HepG2 (cell line): Measurements from ENCODE around the gene CD19. TPM values are rescaled to one million over a fixed set of nuclear protein-coding genes. Genes with fewer than 3 reads are reported as not detected.
"Not testable (repeated sequence)": the region's sequence is repeated elsewhere in the genome, so short reads cannot be mapped to it uniquely, and the experiment has no call there.

Experiments used
- ATAC-seq: fragments of 200-7000 bp; cut with Tn5 transposase; 3 replicates; pipeline ENCODE4 v1.9.1; 2020; ENCODE audit warnings: mild to moderate bottlenecking, moderate library complexity
- BruUV-seq: library from RNA; stranded (reverse); fragments of 400-500 nt; replicated peaks from 2 replicates; lab custom pipeline; 2021; lab: Mats Ljungman, UMichigan
- CTCF ChIA-PET: fragments of 300-600 bp; formaldehyde crosslinking; extraction: SDS; loops from one replicate; lab custom pipeline; 2021; ENCODE audit warnings: low total read pairs, inconsistent platforms, low intra/inter-chr PET ratio; lab: Yijun Ruan, JAX
- POLR2A ChIA-PET: fragments of 350-600 bp; sonication (Branson Sonifier 250); formaldehyde crosslinking; loops from one replicate; lab custom pipeline; 2020; ENCODE audit warnings: antibody characterized with exemption, inconsistent platforms; lab: Yijun Ruan, JAX
- DNase-seq: peaks from one replicate; pipeline ENCODE4 v3.0.0-alpha.2; 2015; ENCODE audit warnings: low spot score
- FAIRE-seq: peaks from 3 replicates; lab custom pipeline; 2011; peaks lifted over from hg19 to GRCh38; lab: Jason Lieb, UNC
- H2AFZ ChIP-seq: one replicate; pipeline ENCODE4 v1.6.1; 2011; ENCODE audit warnings: low read length, inconsistent platforms
- H3K27ac ChIP-seq: fragments of 300-600 bp; 3 replicates; pipeline ENCODE4 v1.8.0; 2011; ENCODE audit warnings: mixed run types, mild to moderate bottlenecking, mixed read lengths, low read length, inconsistent platforms; ENCODE audit not compliant: insufficient read depth; ENCODE audit errors: extremely low read length
- H3K27me3 ChIP-seq, 2 experiments: fragments of 200-600 bp in 1 of 2; 2 replicates in 1 of 2; 3 replicates in 1 of 2; pipeline versions ENCODE4 v1.6.0 to v1.8.0; 2011; ENCODE audit warnings: low read length in 2 of 2, mild to moderate bottlenecking in 2 of 2, moderate library complexity in 2 of 2, inconsistent platforms in 1 of 2; ENCODE audit not compliant: insufficient read depth in 2 of 2, control insufficient read depth in 1 of 2
- H3K36me3 ChIP-seq, 2 experiments: fragments of 200-600 bp in 1 of 2; replicated peaks in 1 of 2; 2 replicates in 1 of 2; 3 replicates in 1 of 2; pipeline versions ENCODE4 v1.5.1 to v1.8.0; 2011; ENCODE audit warnings: low read length in 2 of 2, inconsistent platforms in 1 of 2; ENCODE audit not compliant: insufficient read depth in 2 of 2, control insufficient read depth in 1 of 2
- H3K4me1 ChIP-seq: 2 replicates; pipeline ENCODE4 v1.5.1; 2012; ENCODE audit warnings: low read length, inconsistent platforms; ENCODE audit not compliant: insufficient read depth
- H3K4me2 ChIP-seq: 2 replicates; pipeline ENCODE4 v1.6.0; 2011; ENCODE audit warnings: low read depth, low read length, inconsistent platforms
- H3K4me3 ChIP-seq, 3 experiments: fragments of 200-600 bp in 1 of 3; sonication (generic), shearing (Covaris generic) in 1 of 3; replicated peaks in 1 of 3; 2 replicates each; pipeline ENCODE4 v1.5.1; 2011 to 2016; ENCODE audit warnings: low read length in 3 of 3, inconsistent platforms in 2 of 3, low read depth in 2 of 3, mild to moderate bottlenecking in 2 of 3, control low read depth in 1 of 3, mixed read lengths in 1 of 3; ENCODE audit not compliant: insufficient read depth in 1 of 3
- H3K79me2 ChIP-seq: one replicate; pipeline ENCODE4 v1.6.1; 2011; ENCODE audit warnings: low read length, inconsistent platforms; ENCODE audit not compliant: insufficient read depth
- H3K9ac ChIP-seq: 2 replicates; pipeline ENCODE4 v1.6.0; 2011; ENCODE audit warnings: mild to moderate bottlenecking, low read depth, low read length, inconsistent platforms; ENCODE audit not compliant: insufficient read depth
- H3K9me3 ChIP-seq: 2 replicates; pipeline ENCODE4 v1.5.1; 2012; ENCODE audit warnings: mild to moderate bottlenecking, low read length
- H4K20me1 ChIP-seq: 2 replicates; pipeline ENCODE4 v1.6.0; 2011; ENCODE audit warnings: inconsistent platforms, mild to moderate bottlenecking, low read length, moderate library complexity; ENCODE audit not compliant: insufficient read depth
- ATAD3A ChIP-seq: sonication (generic); formaldehyde crosslinking; IDR thresholded peaks from 2 replicates; pipeline ENCODE4 v1.4.0; 2020; ENCODE audit warnings: missing genetic modification reagents
- ZBTB1 ChIP-seq: sonication (generic); formaldehyde crosslinking; IDR thresholded peaks from 2 replicates; pipeline ENCODE4 v1.4.0; 2020; ENCODE audit warnings: missing genetic modification reagents, borderline replicate concordance
- ZNF619 ChIP-seq: sonication (generic); formaldehyde crosslinking; IDR thresholded peaks from 2 replicates; pipeline ENCODE4 v1.4.0; 2020; ENCODE audit warnings: mild to moderate bottlenecking, missing genetic modification reagents
- WGBS: methylation state at CpG from one replicate; pipeline ENCODE4 v1.1.6; 2017; ENCODE audit warnings: low lambda C conversion rate; 5-methylcytosine and 5-hydroxymethylcytosine counted together
- in situ Hi-C: cut with HindIII; loops from 2 replicates; pipeline ENCODE4 v1.10.0; 2017; ENCODE audit warnings: low pct_unique_long_range_greater_than_20kb; ENCODE audit not compliant: extremely low pct_ligation_motif_present
- intact Hi-C: fragments of 100-400 bp; cut with micrococcal nuclease; formaldehyde crosslinking; loops from one replicate; pipeline ENCODE4 v1.10.0; 2022; ENCODE audit not compliant: unreplicated experiment
- polyA plus RNA-seq, 8 experiments: library from polyadenylated mRNA; depleted of rRNA in 3 of 8; stranded (reverse) in 7 of 8; unstranded in 1 of 8; fragments of >200 nt; fragmentation: Illumina TruSeq in 4 of 8; extraction: Trizol in 4 of 8; gene quantifications; 2 replicates each; pipeline versions ENCODE4 v1.2.1 to v1.2.3, GENCODE V29; 2011 to 2016; ENCODE audit warnings: low read depth in 4 of 8, missing spikeins in 1 of 8, mixed read lengths in 1 of 8; ENCODE audit not compliant: insufficient read depth in 1 of 8
- total RNA-seq, 5 experiments: library from RNA; depleted of rRNA; stranded (reverse); fragments of >200 nt; fragmentation: Illumina TruSeq; extraction: Trizol; gene quantifications; 2 replicates each; pipeline ENCODE4 v1.2.3, GENCODE V29; 2016; ENCODE audit warnings: low read depth in 1 of 5

CD19 gene
- total and polyA plus RNA-seq, 2 of the 13 experiments (the other 11 are each of a cell fraction or from before 2014, with no cell fraction given) = 0.55 to 1.1 TPM

DNA sequence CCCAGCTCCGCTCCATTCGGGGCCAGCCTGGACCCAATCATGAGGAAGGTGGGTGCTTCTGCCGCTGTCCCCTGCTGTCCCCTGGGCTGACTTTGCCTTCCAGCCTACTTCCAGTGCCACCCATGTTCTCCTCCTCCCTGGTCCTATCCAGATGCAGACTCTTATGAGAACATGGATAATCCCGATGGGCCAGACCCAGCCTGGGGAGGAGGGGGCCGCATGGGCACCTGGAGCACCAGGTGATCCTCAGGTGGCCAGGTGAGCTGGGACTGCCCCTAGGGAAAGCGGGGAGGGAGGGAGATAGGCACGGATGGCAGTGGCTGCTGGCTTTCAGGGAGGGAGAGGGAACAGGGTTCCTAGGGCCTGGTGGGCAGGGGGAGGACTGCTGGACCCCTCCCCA, 7.0 kb downstream of the CD19 start:
- no peak overlapping the region for H2AFZ ChIP-seq
- peaks cover 46% of the 10 kb centered on the region for H3K4me1 ChIP-seq
- FAIRE-seq (no peak), DNase-seq (no peak), ATAC-seq (no peak)
- no peak overlapping the region for H3K4me3 ChIP-seq
- no peaks in the 10 kb centered on the region for H4K20me1 ChIP-seq
- intact Hi-C loops (loop anchor here (5.0 kb wide), 1 partner anchor 116 kb away; the partner anchor contains the start of gene ATXN2L), in situ Hi-C loops (loop anchor here (5.0 kb wide), 1 partner anchor 71 kb away; no protein-coding TSS in a partner anchor)
- no peaks in the 10 kb centered on the region for H3K27me3 ChIP-seq
- H3K36me3 ChIP-seq = no peaks in the 10 kb centered on the region
- no peaks in the 10 kb centered on the region for H3K9me3 ChIP-seq
- no peak overlapping the region for H3K9ac ChIP-seq
- no peaks in the 10 kb centered on the region for H3K79me2 ChIP-seq
- 83% methylated on average over 5 of the region's 7 CpGs for WGBS
- TF ChIP-seq ATAD3A (CRISPR knock-in tag) = no peak
- no peak for TF ChIP-seq ZNF619 (CRISPR knock-in tag)
- no peak for TF ChIP-seq ZBTB1
- BruUV-seq = no TSS peak
- no peak overlapping the region for H3K27ac ChIP-seq
- ChIA-PET CTCF (no interaction called here), POLR2A (interaction anchor here (1.0 to 3.9 kb wide), 2 partner anchors 14 to 75 kb away, joined by 3 to 37 read pairs; partner anchors contain the start of genes RABEP2 and SH2B1)
- H3K4me2 ChIP-seq = no peak overlapping the region

DNA sequence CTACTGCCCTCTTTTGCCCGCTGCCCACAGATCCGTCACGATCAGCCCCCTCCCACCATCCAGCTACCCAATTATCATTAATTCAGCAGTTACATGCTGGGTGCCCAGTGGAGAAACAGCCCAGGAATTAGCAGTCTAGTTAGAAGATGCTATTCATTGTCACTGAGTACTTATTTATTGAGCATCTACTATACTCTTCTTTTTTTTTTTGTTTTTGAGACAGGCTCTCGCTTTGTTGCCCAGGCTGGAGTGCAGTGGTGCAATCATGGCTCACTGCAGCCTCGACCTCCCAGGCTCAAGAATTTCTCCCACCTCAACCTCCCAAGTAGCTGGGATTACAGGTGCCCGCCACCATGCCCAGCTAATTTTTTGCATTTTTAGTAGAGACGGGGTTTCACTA, 8.1 kb downstream of the CD19 start:
- H3K9me3 ChIP-seq, H3K4me2 ChIP-seq, H3K36me3 ChIP-seq, H3K9ac ChIP-seq, H3K4me3 ChIP-seq, H3K79me2 ChIP-seq, H2AFZ ChIP-seq, ATAC-seq, CTCF ChIA-PET, BruUV-seq, DNase-seq, H3K27ac ChIP-seq, H3K27me3 ChIP-seq, FAIRE-seq, H4K20me1 ChIP-seq: not testable (repeated sequence)
- 70% methylated on average over 7 of the region's 7 CpGs for WGBS
- in situ Hi-C loops (loop anchor here (5.0 kb wide), 1 partner anchor 73 kb away; no protein-coding TSS in a partner anchor), intact Hi-C loops (loop anchor here (5.0 kb wide), 1 partner anchor 118 kb away; the partner anchor contains the start of gene ATXN2L)
- POLR2A ChIA-PET = interaction anchor here (1.0 to 1.1 kb wide), 2 partner anchors 11 to 15 kb away, joined by 3 to 5 read pairs; partner anchors contain the start of genes NFATC2IP and RABEP2
- H3K4me1 ChIP-seq = peaks cover 41% of the 10 kb centered on the region
